CD14-positive monocyte (primary cell): Measurements from ENCODE around the gene KAZN. TPM values are rescaled to one million over a fixed set of nuclear protein-coding genes. Genes with fewer than 3 reads are reported as not detected.

Source experiments
- DNase-seq, 3 donors: peaks; one replicate each; pipeline ENCODE4 v3.0.0-alpha.2; 2011 to 2022
- H2AFZ ChIP-seq: 2 replicates; pipeline ENCODE4 v1.6.0; 2012; ENCODE audit warnings: mild to moderate bottlenecking, low read depth, low read length, inconsistent platforms; ENCODE audit not compliant: insufficient read depth, poor library complexity, severe bottlenecking
- H3K27ac ChIP-seq, 2 donors: 1 replicate in 1 of 2; 2 replicates in 1 of 2; pipeline ENCODE4 v1.5.1; 2012 to 2013; ENCODE audit warnings: low read length in 2 of 2, control low read depth in 1 of 2, inconsistent platforms in 1 of 2, low read depth in 1 of 2, mild to moderate bottlenecking in 1 of 2
- H3K27me3 ChIP-seq, 2 donors: one replicate each; pipeline versions ENCODE4 v1.6.0 to v1.6.1; 2011 to 2013; ENCODE audit warnings: low read length in 2 of 2; ENCODE audit not compliant: control insufficient read depth in 2 of 2, insufficient read depth in 2 of 2
- H3K36me3 ChIP-seq, 2 donors: replicated peaks in 1 of 2; 1 replicate in 1 of 2; 2 replicates in 1 of 2; pipeline versions ENCODE4 v1.5.1 to v1.6.1; 2012 to 2013; ENCODE audit warnings: low read length in 2 of 2, control low read depth in 1 of 2, inconsistent platforms in 1 of 2, mild to moderate bottlenecking in 1 of 2; ENCODE audit not compliant: insufficient read depth in 2 of 2, control insufficient read depth in 1 of 2
- H3K4me1 ChIP-seq, 2 donors: 1 replicate in 1 of 2; 2 replicates in 1 of 2; pipeline versions ENCODE4 v1.5.1 to v1.6.1; 2012 to 2013; ENCODE audit warnings: low read length in 2 of 2, control low read depth in 1 of 2, inconsistent platforms in 1 of 2, mild to moderate bottlenecking in 1 of 2, moderate library complexity in 1 of 2; ENCODE audit not compliant: insufficient read depth in 2 of 2, control insufficient read depth in 1 of 2
- H3K4me2 ChIP-seq: replicated peaks from 2 replicates; pipeline ENCODE3; 2012; ENCODE audit warnings: low read length, moderate library complexity, mild to moderate bottlenecking; ENCODE audit not compliant: poor library complexity, severe bottlenecking; ENCODE audit errors: extremely low read depth
- H3K4me3 ChIP-seq, 3 experiments: fragments of 200-600 bp in 1 of 3; sonication (generic) in 1 of 3; replicated peaks in 1 of 3; 1 replicate in 2 of 3; 2 replicates in 1 of 3; pipeline ENCODE4 v1.5.1; 2011 to 2013; ENCODE audit warnings: low read length in 3 of 3, mild to moderate bottlenecking in 3 of 3, control low read depth in 2 of 3, low read depth in 2 of 3, inconsistent platforms in 1 of 3, moderate library complexity in 1 of 3
- H3K79me2 ChIP-seq: 2 replicates; pipeline ENCODE4 v1.6.0; 2012; ENCODE audit warnings: mild to moderate bottlenecking, control low read depth, inconsistent platforms, low read length, moderate library complexity; ENCODE audit not compliant: insufficient read depth
- H3K9ac ChIP-seq: 2 replicates; pipeline ENCODE4 v1.6.0; 2017; ENCODE audit warnings: low read length, mild to moderate bottlenecking; ENCODE audit not compliant: insufficient read depth, poor library complexity, severe bottlenecking
- H3K9me3 ChIP-seq, 2 donors: replicated peaks in 1 of 2; 1 replicate in 1 of 2; 2 replicates in 1 of 2; pipeline versions ENCODE4 v1.5.1 to v1.6.1; 2012 to 2013; ENCODE audit warnings: low read length in 2 of 2, control low read depth in 1 of 2; ENCODE audit not compliant: control insufficient read depth in 1 of 2, insufficient read depth in 1 of 2
- H4K20me1 ChIP-seq: 2 replicates; pipeline ENCODE4 v1.6.0; 2012; ENCODE audit warnings: mild to moderate bottlenecking, low read length, control low read depth, moderate library complexity; ENCODE audit not compliant: insufficient read depth
- H3K27ac Mint-ChIP-seq, 7 donors: one replicate each; pipeline ENCODE4 v1.8.0; 2020; ENCODE audit warnings: mild to moderate bottlenecking in 7 of 7, mixed read lengths in 7 of 7, moderate library complexity in 6 of 7, inconsistent platforms in 2 of 7
- H3K27me3 Mint-ChIP-seq, 3 donors: one replicate each; pipeline ENCODE4 v1.8.0; 2021 to 2022; ENCODE audit warnings: low read depth in 3 of 3, mild to moderate bottlenecking in 3 of 3, mixed read lengths in 3 of 3, moderate library complexity in 3 of 3, inconsistent platforms in 1 of 3
- H3K36me3 Mint-ChIP-seq, 2 donors: one replicate each; pipeline ENCODE4 v1.8.0; 2020; ENCODE audit warnings: mixed read lengths in 2 of 2, inconsistent platforms in 1 of 2, mild to moderate bottlenecking in 1 of 2
- H3K4me1 Mint-ChIP-seq: one replicate; pipeline ENCODE4 v1.8.0; 2020; ENCODE audit warnings: mild to moderate bottlenecking, mixed read lengths
- H3K4me3 Mint-ChIP-seq, 2 donors: one replicate each; pipeline ENCODE4 v1.8.0; 2020; ENCODE audit warnings: mild to moderate bottlenecking in 2 of 2, mixed read lengths in 2 of 2, moderate library complexity in 1 of 2
- H3K9me3 Mint-ChIP-seq, 7 donors: one replicate each; pipeline ENCODE4 v1.8.0; 2020 to 2022; ENCODE audit warnings: mixed read lengths in 7 of 7, mild to moderate bottlenecking in 6 of 7, moderate library complexity in 6 of 7, inconsistent platforms in 2 of 7
- CTCF ChIP-seq: fragments of 200-600 bp; IDR thresholded peaks from one replicate; pipeline ENCODE4 v1.8.0; 2022; ENCODE audit warnings: antibody characterized with exemption, mild to moderate bottlenecking
- WGBS: methylation state at CpG from one replicate; pipeline ENCODE4 v1.1.5; 2013; ENCODE audit warnings: missing lambda C conversion rate; ENCODE audit not compliant: insufficient coverage; 5-methylcytosine and 5-hydroxymethylcytosine counted together
- intact Hi-C, 2 donors: fragments of 100-400 bp; cut with micrococcal nuclease; formaldehyde crosslinking; loops; one replicate each; pipeline versions ENCODE4 v1.15.0 to v1.15.1; 2023
- polyA plus RNA-seq, 3 donors: library from polyadenylated mRNA; depleted of rRNA in 1 of 3; unstranded in 2 of 3; stranded (reverse) in 1 of 3; fragments of 300-500 nt in 2 of 3; fragments of >200 nt in 1 of 3; fragmentation: Illumina TruSeq in 2 of 3; gene quantifications; 1 replicate in 2 of 3; 2 replicates in 1 of 3; pipeline ENCODE4 v1.2.3, GENCODE V29; 2012 to 2021

KAZN gene
- polyA plus RNA-seq, 3 donors, result not detected

- DNase-seq, result peak in 1 of 3 donors; percentile 40
- no peaks in the 10 kb centered on the region for H4K20me1 ChIP-seq
- no peak overlapping the region for H3K4me3 ChIP-seq
- Mint-ChIP-seq H3K4me3 (no peak overlapping the region), H3K36me3 (no peaks in the 10 kb centered on the region), H3K9me3 (peaks cover 0 to 8% (median 2%) of the 10 kb centered on the region in 7 donors), H3K27me3 (peaks cover 0 to 8% (median 3%) of the 10 kb centered on the region in 3 donors), H3K27ac (no peak overlapping the region), H3K4me1 (peaks cover 3% of the 10 kb centered on the region)
- H3K9ac ChIP-seq, result no peak overlapping the region
- no peak overlapping the region for H2AFZ ChIP-seq
- 3% methylated on average over 6 of the region's 7 CpGs for WGBS
- no peaks in the 10 kb centered on the region for H3K27me3 ChIP-seq
- H3K36me3 ChIP-seq, result no peaks in the 10 kb centered on the region
- no peak overlapping the region for H3K4me2 ChIP-seq
- TF ChIP-seq CTCF, result no peak
- no peak overlapping the region for H3K27ac ChIP-seq
- H3K79me2 ChIP-seq, result no peaks in the 10 kb centered on the region
- intact Hi-C loops, result no loop called here
- no peaks in the 10 kb centered on the region for H3K4me1 ChIP-seq
- no peaks in the 10 kb centered on the region for H3K9me3 ChIP-seq
These were observed 508.1 kb downstream of the KAZN start for GRCh38 chr1:15106608-15107007.

- H3K9me3 Mint-ChIP-seq, result peaks cover 0 to 8% (median 2%) of the 10 kb centered on the region in 7 donors
- no peaks in the 10 kb centered on the region for H3K4me1 ChIP-seq
- no peak overlapping the region for H3K27ac ChIP-seq
- no peak overlapping the region for H3K4me3 Mint-ChIP-seq
- H3K4me2 ChIP-seq, result no peak overlapping the region
- peaks cover 5% of the 10 kb centered on the region for H3K4me1 Mint-ChIP-seq
- H3K9ac ChIP-seq, result no peak overlapping the region
- H3K27me3 ChIP-seq, result no peaks in the 10 kb centered on the region
- H3K36me3 Mint-ChIP-seq, result no peaks in the 10 kb centered on the region
- H3K27ac Mint-ChIP-seq, result no peak overlapping the region
- H3K9me3 ChIP-seq, result no peaks in the 10 kb centered on the region
- H3K79me2 ChIP-seq, result no peaks in the 10 kb centered on the region
- no CpG with 5 or more reads among the region's 1 CpG for WGBS
- no peak for DNase-seq
- H2AFZ ChIP-seq, result no peak overlapping the region
- H4K20me1 ChIP-seq, result no peaks in the 10 kb centered on the region
- peaks cover 2 to 9% (median 3%) of the 10 kb centered on the region in 3 donors for H3K27me3 Mint-ChIP-seq
- H3K4me3 ChIP-seq, result no peak overlapping the region
- intact Hi-C loops, result no loop called here
- H3K36me3 ChIP-seq, result no peaks in the 10 kb centered on the region
- TF ChIP-seq CTCF, result no peak
These were observed 508.7 kb downstream of the KAZN start for GRCh38 chr1:15107058-15107687.
